Effector memory CD4-positive, alpha-beta T cell (primary cell): ENCODE measurements around the gene KSR1.

Experiments used
- DNase-seq, 3 donors: peaks; one replicate each; pipeline ENCODE4 v3.0.0-alpha.2; 2020
- H3K27ac ChIP-seq: 2 replicates; pipeline ENCODE4 v1.7.0; 2013; ENCODE audit warnings: mild to moderate bottlenecking, low read length, moderate library complexity; ENCODE audit not compliant: insufficient read depth, poor library complexity, severe bottlenecking
- H3K27me3 ChIP-seq: replicated peaks from 2 replicates; pipeline ENCODE4 v1.7.0; 2013; ENCODE audit warnings: mild to moderate bottlenecking, low read length; ENCODE audit not compliant: insufficient read depth, control insufficient read depth, poor library complexity, severe bottlenecking
- H3K36me3 ChIP-seq: 2 replicates; pipeline ENCODE4 v1.7.0; 2013; ENCODE audit warnings: mild to moderate bottlenecking, low read length, moderate library complexity; ENCODE audit not compliant: control insufficient read depth, insufficient read depth
- H3K4me1 ChIP-seq: 2 replicates; pipeline ENCODE4 v1.7.0; 2013; ENCODE audit warnings: low read length, mild to moderate bottlenecking; ENCODE audit not compliant: control insufficient read depth, insufficient read depth, poor library complexity, severe bottlenecking
- H3K4me3 ChIP-seq: 2 replicates; pipeline ENCODE4 v1.7.0; 2013; ENCODE audit warnings: low read length, low read depth, mild to moderate bottlenecking; ENCODE audit not compliant: insufficient read depth, poor library complexity, severe bottlenecking
- H3K9me3 ChIP-seq: 2 replicates; pipeline ENCODE4 v1.7.0; 2013; ENCODE audit warnings: mild to moderate bottlenecking, low read length, moderate library complexity; ENCODE audit not compliant: control insufficient read depth

KSR1 gene

GRCh38 chr17:27539794-27540317 is 83.6 kb downstream of the KSR1 start:
- no peaks in the 10 kb centered on the region for H3K9me3 ChIP-seq
- no peaks in the 10 kb centered on the region for H3K36me3 ChIP-seq
- H3K27me3 ChIP-seq, result no peaks in the 10 kb centered on the region
- peaks cover 10% of the 10 kb centered on the region for H3K4me1 ChIP-seq
- no peak overlapping the region for H3K4me3 ChIP-seq
- H3K27ac ChIP-seq, result no peak overlapping the region
- no peak for DNase-seq

DNA sequence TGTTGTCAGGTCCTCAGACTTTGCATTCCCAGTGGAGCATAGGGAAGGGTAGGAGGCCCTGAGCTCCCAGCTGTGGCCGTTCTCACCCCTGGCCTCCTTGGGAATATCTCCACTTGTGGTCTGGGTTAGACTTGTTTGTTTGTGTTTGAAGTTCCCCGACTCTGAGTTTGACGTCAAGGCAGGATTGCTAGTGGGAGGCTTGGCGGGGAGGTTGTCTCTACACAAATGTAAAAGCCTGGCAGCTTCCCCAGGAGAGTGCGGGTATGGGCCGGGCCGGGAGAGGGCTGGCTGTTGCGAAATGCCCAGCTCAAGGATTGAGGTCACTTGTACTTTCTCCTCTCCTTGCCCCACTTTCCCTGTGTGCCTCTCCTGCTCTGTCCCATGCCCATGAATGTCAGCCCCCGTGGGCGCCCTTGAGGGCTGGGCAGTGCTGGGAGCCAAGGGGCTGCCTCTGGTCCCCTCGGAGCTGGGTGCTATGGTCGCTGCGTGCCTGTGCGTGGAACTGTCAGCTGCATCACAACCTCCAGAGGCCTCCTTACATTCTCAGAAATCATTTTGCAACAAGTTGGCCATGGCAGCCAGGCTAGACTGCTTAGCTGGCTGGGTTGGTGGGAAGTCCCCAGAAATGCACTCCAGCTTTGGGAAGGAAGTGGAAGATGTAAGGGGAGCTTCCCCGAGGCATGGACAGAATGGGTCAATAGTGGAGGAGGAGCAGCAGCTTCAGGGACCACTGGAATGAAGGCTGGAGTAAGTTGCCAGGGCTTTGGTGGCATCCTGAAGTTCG is 84.3 kb downstream of the KSR1 start:
- Histone ChIP-seq H3K4me3 (no peak overlapping the region), H3K4me1 (peaks cover 13% of the 10 kb centered on the region), H3K9me3 (no peaks in the 10 kb centered on the region), H3K36me3 (no peaks in the 10 kb centered on the region), H3K27me3 (no peaks in the 10 kb centered on the region), H3K27ac (no peak overlapping the region)
- DNase-seq, result no peak

GRCh38 chr17:27541301-27542023 is 85.2 kb downstream of the KSR1 start:
- peaks cover 13% of the 10 kb centered on the region for H3K4me1 ChIP-seq
- H3K27me3 ChIP-seq, result no peaks in the 10 kb centered on the region
- no peak overlapping the region for H3K4me3 ChIP-seq
- no peak overlapping the region for H3K27ac ChIP-seq
- no peak for DNase-seq
- no peaks in the 10 kb centered on the region for H3K9me3 ChIP-seq
- no peaks in the 10 kb centered on the region for H3K36me3 ChIP-seq

DNA sequence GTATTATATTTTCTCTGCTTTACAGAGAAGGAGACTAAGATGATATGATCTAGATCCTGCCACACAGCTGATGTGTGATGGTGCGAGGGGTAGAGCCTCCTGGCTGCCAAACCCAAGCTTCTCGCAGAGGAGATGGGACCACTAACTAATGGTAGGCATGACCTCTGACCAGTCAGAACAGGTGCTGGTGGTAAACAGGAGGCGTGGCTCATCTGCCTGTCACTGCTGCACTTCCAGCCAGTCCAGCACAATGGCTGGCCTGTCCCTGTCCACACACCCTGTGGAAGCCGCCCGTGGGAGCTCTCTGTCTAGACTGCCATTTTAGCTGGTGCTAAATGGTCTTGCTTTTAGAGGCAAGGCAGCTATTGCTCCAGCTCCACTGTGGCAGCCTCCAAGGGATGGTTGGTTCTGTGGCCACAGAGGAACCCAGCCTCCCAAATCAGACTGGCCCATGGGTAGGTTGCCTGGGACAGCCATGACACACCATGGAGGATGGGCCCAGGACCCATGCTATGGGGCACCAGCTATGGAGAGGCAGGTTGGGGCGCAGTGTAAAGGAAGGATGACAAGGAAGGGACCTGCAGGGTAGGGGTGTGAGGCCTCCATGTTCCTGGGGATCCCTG is 86.7 kb downstream of the KSR1 start:
- H3K4me3 ChIP-seq, result no peak overlapping the region
- no peaks in the 10 kb centered on the region for H3K27me3 ChIP-seq
- peaks cover 13% of the 10 kb centered on the region for H3K4me1 ChIP-seq
- no peaks in the 10 kb centered on the region for H3K36me3 ChIP-seq
- H3K27ac ChIP-seq, result no peak overlapping the region
- H3K9me3 ChIP-seq, result no peaks in the 10 kb centered on the region
- no peak for DNase-seq

- DNase-seq, result no peak
- no peaks in the 10 kb centered on the region for H3K9me3 ChIP-seq
These were observed 87.2 kb downstream of the KSR1 start for GRCh38 chr17:27543464-27543856.

DNA sequence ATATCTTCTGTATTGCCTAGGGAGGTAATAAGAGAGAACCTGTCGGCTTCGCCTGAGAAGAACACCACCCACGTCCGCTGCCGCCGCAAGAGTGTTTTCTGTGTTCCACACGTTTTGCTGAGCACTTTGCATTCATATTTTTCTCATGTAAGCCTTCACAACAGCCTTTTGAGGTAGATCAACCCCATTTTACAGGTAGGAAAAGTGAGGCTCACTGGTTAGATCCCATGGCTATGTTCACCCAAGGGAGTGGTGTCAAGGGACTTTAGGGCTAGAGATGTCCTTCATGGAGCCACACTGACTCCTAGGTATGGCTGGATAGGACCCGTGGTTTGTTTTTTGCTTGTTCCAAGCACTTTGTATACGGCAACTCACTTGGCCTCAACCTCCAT is 87.7 kb downstream of the KSR1 start:
- Histone ChIP-seq H3K9me3 (no peaks in the 10 kb centered on the region), H3K4me1 (peaks cover 13% of the 10 kb centered on the region), H3K36me3 (no peaks in the 10 kb centered on the region), H3K27me3 (no peaks in the 10 kb centered on the region), H3K4me3 (no peak overlapping the region), H3K27ac (no peak overlapping the region)
- no peak for DNase-seq

More at GRCh38 chr17:27543464-27543856, 87.2 kb downstream of the KSR1 start:
- Histone ChIP-seq H3K4me1 (peaks cover 13% of the 10 kb centered on the region), H3K36me3 (no peaks in the 10 kb centered on the region), H3K27me3 (no peaks in the 10 kb centered on the region), H3K4me3 (no peak overlapping the region), H3K27ac (no peak overlapping the region)

GRCh38 chr17:27544350-27545131 is 88.3 kb downstream of the KSR1 start:
- no peaks in the 10 kb centered on the region for H3K9me3 ChIP-seq
- no peak overlapping the region for H3K4me3 ChIP-seq
- no peaks in the 10 kb centered on the region for H3K36me3 ChIP-seq
- H3K27ac ChIP-seq, result no peak overlapping the region
- H3K4me1 ChIP-seq, result peaks cover 13% of the 10 kb centered on the region
- H3K27me3 ChIP-seq, result no peaks in the 10 kb centered on the region
- DNase-seq, result no peak

DNA sequence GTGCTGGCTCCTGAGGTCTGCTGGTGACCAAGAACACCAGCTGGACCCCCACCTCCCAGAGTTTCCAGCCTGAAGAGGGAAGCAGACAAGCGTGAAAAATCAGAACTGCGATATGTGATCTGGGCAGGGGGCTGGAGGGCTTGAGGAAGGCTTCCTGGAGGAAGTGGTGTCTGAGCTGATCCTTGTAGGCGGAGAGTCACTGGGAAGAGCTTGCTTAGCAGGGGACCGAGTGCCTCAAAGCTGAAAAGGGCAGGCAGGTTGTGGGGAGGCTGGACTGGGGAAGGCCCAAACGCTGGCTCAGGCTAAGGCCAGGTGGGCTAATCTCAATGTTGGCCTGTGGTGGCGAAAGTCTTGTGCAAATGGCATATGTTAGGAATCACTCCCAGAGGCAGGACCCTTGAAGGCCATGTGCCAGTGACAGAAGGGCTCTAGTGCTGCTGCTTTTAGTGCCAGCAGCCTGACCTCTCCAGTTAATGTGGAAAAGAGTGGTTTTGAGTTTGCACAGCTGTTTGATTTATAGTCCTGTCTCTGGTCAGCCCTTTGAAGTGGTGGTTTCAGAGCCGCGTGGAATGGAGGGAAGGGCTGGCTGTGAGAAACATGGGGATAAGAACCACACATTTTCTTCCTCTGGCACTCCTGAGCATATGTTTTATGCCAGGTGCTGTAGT is 89.4 kb downstream of the KSR1 start:
- Histone ChIP-seq H3K27ac (no peak overlapping the region), H3K27me3 (no peaks in the 10 kb centered on the region), H3K36me3 (no peaks in the 10 kb centered on the region), H3K4me1 (peaks cover 13% of the 10 kb centered on the region), H3K4me3 (no peak overlapping the region), H3K9me3 (no peaks in the 10 kb centered on the region)
- no peak for DNase-seq

DNA sequence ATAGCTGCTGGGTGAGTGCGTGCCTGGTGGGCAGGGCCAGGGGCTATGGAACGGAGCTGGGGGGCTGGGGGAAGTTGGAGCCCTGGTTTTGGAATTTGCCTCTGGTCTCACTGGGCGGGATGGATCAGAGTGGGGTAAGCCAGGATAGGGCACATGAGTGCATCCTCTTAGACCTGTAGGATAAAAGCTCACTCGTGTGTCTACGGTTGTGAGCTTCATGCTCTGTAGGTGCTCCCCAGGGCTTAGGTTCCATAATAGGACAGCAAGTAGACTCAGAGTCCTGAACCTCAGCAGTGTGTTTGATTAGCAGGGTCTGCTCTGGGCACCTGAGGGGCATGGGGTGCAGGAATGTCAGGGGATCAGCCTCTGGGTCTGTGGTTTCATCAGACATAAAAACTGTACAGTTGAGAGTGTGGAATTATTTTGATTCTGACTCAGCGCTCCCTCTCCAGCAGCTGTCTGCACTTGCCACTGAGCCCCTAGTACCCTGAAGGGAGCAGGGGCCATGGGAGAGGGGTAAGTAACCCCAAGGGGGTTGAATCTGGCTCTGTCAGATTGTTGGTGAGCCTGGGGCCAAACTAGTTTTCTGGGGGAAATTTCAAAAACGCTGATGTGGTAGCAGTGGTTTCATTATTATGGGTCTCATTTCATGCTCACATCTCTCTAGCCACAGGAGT is 90.5 kb downstream of the KSR1 start:
- no peak overlapping the region for H3K4me3 ChIP-seq
- H3K9me3 ChIP-seq, result no peaks in the 10 kb centered on the region
- no peaks in the 10 kb centered on the region for H3K27me3 ChIP-seq

More for the DNA sequence above, 90.5 kb downstream of the KSR1 start:
- H3K36me3 ChIP-seq, result no peaks in the 10 kb centered on the region
- no peak overlapping the region for H3K27ac ChIP-seq
- H3K4me1 ChIP-seq, result peaks cover 13% of the 10 kb centered on the region
- no peak for DNase-seq
